Measurements from ENCODE around the gene SLC9A1. TPM values are rescaled to one million over a fixed set of nuclear protein-coding genes. Genes with fewer than 3 reads are reported as not detected.

Gene SLC9A1
- total RNA-seq, 1 experiment from 2014 or later = 25.2 TPM

DNA sequence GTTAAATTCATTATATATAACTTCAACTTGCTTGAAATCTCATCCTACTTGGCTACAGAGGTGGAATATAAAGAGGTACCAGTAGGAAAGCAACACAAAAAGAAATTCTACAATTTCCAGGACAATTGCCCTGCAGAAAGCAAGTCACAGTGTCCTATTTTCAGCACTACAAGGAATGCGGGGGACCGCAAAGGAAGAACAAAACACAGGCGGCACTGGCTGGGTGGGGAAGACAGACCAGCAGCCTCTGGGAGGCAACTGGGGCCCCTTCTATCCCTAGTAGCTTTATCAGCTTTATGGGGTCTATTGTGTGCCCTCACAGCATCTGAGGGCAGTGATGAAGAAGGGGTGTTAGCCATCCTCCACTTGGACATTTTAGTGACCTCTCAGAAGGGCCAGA lies 30.5 kb downstream of the SLC9A1 start:
- POLR2A ChIA-PET (ENCODE audit: unreplicated experiment) = no interaction called here

DNA sequence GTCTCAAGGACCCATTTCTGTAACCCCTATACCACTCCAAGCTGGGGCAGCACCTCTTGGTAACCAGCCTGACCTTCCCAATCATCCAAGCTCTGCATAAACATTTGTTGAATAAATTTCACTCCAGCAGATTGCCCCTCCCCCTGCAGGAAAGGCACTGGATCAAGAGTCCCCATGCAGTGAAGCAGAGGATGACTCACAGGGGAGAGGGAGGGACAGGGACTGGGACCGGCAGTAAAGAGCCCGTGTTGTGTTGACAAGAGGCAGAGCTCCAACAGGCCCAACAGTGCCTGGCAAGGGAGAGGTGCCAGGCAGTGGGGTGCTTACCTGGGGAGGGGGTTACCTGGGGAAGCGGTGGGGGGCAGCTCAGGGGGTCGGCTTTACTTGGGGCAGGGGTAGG lies 32.3 kb downstream of the SLC9A1 start:
- ChIA-PET POLR2A (ENCODE audit: unreplicated experiment) (interaction anchor here (0.8 kb wide), 1 partner anchor 41 kb away, joined by 3 read pairs; no protein-coding TSS in a partner anchor), CTCF (interaction anchor here (0.7 kb wide), 1 partner anchor 10 kb away, joined by 5 read pairs; no protein-coding TSS in a partner anchor)
- ATAC-seq (peak; percentile 100), DNase-seq (peak; percentile 90)
- no peaks in the 10 kb centered on the region for H3K27me3 ChIP-seq (ENCODE audit: low read length)
- intact Hi-C loops (cut with micrococcal nuclease) = loop anchor here (1.0 kb wide), 1 partner anchor 10 kb away; no protein-coding TSS in a partner anchor
- H4K20me1 ChIP-seq (ENCODE audit: low read length) = no peaks in the 10 kb centered on the region
- H3F3A ChIP-seq (ENCODE audit: low read length, unreplicated experiment) = no peaks in the 10 kb centered on the region
- peaks cover 14% of the 10 kb centered on the region for H3K4me1 ChIP-seq (ENCODE audit: insufficient read depth, low read length)
- no TSS peak for BruUV-seq (replicated peaks)
- H3K9me3 ChIP-seq (ENCODE audit: low read length) = no peaks in the 10 kb centered on the region
- H3K79me2 ChIP-seq (ENCODE audit: low read length) = peaks cover 33% of the 10 kb centered on the region
- H2AFZ ChIP-seq (ENCODE audit: low read length) = no peak overlapping the region
- peak overlapping the region; percentile 61 for H3K4me2 ChIP-seq (ENCODE audit: low read length)
- H3K4me3 ChIP-seq (ENCODE audit: low read length) = no peak overlapping the region
- no peaks in the 10 kb centered on the region for H3K36me3 ChIP-seq (ENCODE audit: low read depth, low read length)
- peak overlapping the region; percentile 47 for H3K27ac ChIP-seq (ENCODE audit: low read length)
- TF ChIP-seq EZH2 (IDR thresholded peaks at IDR 0.05; ENCODE audit: low read length, unreplicated experiment) = no peak
- no peak for TF ChIP-seq EZH2phosphoT487 (IDR thresholded peaks at IDR 0.05; ENCODE audit: borderline replicate concordance, low read length)
- TF ChIP-seq, protein P1, sequence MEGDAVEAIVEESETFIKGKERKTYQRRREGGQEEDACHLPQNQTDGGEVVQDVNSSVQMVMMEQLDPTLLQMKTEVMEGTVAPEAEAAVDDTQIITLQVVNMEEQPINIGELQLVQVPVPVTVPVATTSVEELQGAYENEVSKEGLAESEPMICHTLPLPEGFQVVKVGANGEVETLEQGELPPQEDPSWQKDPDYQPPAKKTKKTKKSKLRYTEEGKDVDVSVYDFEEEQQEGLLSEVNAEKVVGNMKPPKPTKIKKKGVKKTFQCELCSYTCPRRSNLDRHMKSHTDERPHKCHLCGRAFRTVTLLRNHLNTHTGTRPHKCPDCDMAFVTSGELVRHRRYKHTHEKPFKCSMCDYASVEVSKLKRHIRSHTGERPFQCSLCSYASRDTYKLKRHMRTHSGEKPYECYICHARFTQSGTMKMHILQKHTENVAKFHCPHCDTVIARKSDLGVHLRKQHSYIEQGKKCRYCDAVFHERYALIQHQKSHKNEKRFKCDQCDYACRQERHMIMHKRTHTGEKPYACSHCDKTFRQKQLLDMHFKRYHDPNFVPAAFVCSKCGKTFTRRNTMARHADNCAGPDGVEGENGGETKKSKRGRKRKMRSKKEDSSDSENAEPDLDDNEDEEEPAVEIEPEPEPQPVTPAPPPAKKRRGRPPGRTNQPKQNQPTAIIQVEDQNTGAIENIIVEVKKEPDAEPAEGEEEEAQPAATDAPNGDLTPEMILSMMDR (conservative IDR thresholded peaks at IDR 0.05; ENCODE audit: low read depth, low read length) = no peak
- no peak overlapping the region for H3K9ac ChIP-seq (ENCODE audit: low read length)
- H3K9me2 ChIP-seq (replicated peaks; ENCODE audit: low read length) = no peaks in the 10 kb centered on the region

More for the DNA sequence above, 30.5 kb downstream of the SLC9A1 start:
- peaks cover 4% of the 10 kb centered on the region; the same call in 1 of the 2 replicates for H3K36me3 ChIP-seq (ENCODE audit: low read depth, low read length)
- no peak for TF ChIP-seq EZH2 (IDR thresholded peaks at IDR 0.05; ENCODE audit: low read length, unreplicated experiment)
- TF ChIP-seq, protein P1 (conservative IDR thresholded peaks at IDR 0.05; ENCODE audit: low read depth, low read length) = no peak
- TF ChIP-seq EZH2phosphoT487 (IDR thresholded peaks at IDR 0.05; ENCODE audit: borderline replicate concordance, low read length) = no peak
- no peaks in the 10 kb centered on the region for H3K27me3 ChIP-seq (ENCODE audit: low read length)
- H3K4me2 ChIP-seq (ENCODE audit: low read length) = no peak overlapping the region
- peaks cover 27% of the 10 kb centered on the region for H3K79me2 ChIP-seq (ENCODE audit: low read length)
- H3K4me1 ChIP-seq (ENCODE audit: insufficient read depth, low read length) = peaks cover 14% of the 10 kb centered on the region
- no peaks in the 10 kb centered on the region for H4K20me1 ChIP-seq (ENCODE audit: low read length)
- no peaks in the 10 kb centered on the region for H3F3A ChIP-seq (ENCODE audit: low read length, unreplicated experiment)
- no peak overlapping the region for H3K9ac ChIP-seq (ENCODE audit: low read length)
- CTCF ChIA-PET = no interaction called here
- intact Hi-C loops (cut with micrococcal nuclease) = no loop called here
- no peaks in the 10 kb centered on the region for H3K9me2 ChIP-seq (replicated peaks; ENCODE audit: low read length)
- no peak for ATAC-seq
- no peak overlapping the region for H3K27ac ChIP-seq (ENCODE audit: low read length)
- no peak overlapping the region for H3K4me3 ChIP-seq (ENCODE audit: low read length)
- no peaks in the 10 kb centered on the region for H3K9me3 ChIP-seq (ENCODE audit: low read length)
- H2AFZ ChIP-seq (ENCODE audit: low read length) = no peak overlapping the region
- no peak for DNase-seq
- BruUV-seq (replicated peaks) = no TSS peak

DNA sequence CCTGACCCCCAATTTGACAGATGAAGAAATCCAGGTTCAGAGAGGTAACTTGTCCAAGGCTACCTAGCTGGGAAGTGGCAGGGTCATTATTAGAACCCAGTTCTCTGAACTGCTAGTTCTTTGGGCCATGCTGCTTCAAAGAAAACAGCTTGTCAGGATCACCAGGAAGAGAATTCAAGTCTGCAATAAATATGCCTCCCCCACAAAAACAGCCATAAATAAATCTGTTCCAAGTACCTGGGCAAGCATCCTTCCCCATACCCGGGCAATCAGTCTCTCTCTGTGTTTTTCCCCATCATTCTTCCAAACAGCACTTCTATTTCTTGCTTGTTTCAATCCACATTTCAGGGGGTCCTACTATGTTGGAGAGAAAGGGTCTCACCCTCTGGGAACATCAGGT lies 34.1 kb downstream of the SLC9A1 start:
- H3K9me2 ChIP-seq (replicated peaks; ENCODE audit: low read length) = no peaks in the 10 kb centered on the region
- TF ChIP-seq EZH2 (IDR thresholded peaks at IDR 0.05; ENCODE audit: low read length, unreplicated experiment) (no peak), EZH2phosphoT487 (IDR thresholded peaks at IDR 0.05; ENCODE audit: borderline replicate concordance, low read length) (no peak)
- TF ChIP-seq, protein P1 (conservative IDR thresholded peaks at IDR 0.05; ENCODE audit: low read depth, low read length) = no peak
- H3F3A ChIP-seq (ENCODE audit: low read length, unreplicated experiment) = no peaks in the 10 kb centered on the region
- H3K9ac ChIP-seq (ENCODE audit: low read length) = no peak overlapping the region
- no peak overlapping the region for H3K4me2 ChIP-seq (ENCODE audit: low read length)
- peaks cover 19% of the 10 kb centered on the region for H3K4me1 ChIP-seq (ENCODE audit: insufficient read depth, low read length)
- ChIA-PET CTCF (no interaction called here), POLR2A (ENCODE audit: unreplicated experiment) (interaction anchor here (0.5 kb wide), 1 partner anchor 21 kb away, joined by 3 read pairs; no protein-coding TSS in a partner anchor)
- no peaks in the 10 kb centered on the region for H4K20me1 ChIP-seq (ENCODE audit: low read length)
- BruUV-seq (replicated peaks) = no TSS peak
- no peaks in the 10 kb centered on the region for H3K36me3 ChIP-seq (ENCODE audit: low read depth, low read length)
- ATAC-seq = no peak
- peaks cover 44% of the 10 kb centered on the region for H3K79me2 ChIP-seq (ENCODE audit: low read length)
- H2AFZ ChIP-seq (ENCODE audit: low read length) = no peak overlapping the region
- no peaks in the 10 kb centered on the region for H3K27me3 ChIP-seq (ENCODE audit: low read length)
- intact Hi-C loops (cut with micrococcal nuclease) = no loop called here
- H3K27ac ChIP-seq (ENCODE audit: low read length) = no peak overlapping the region
- DNase-seq = no peak
- H3K4me3 ChIP-seq (ENCODE audit: low read length) = no peak overlapping the region
- no peaks in the 10 kb centered on the region for H3K9me3 ChIP-seq (ENCODE audit: low read length)

Data from PC-3 (cell line).